ENCODE data around the gene COL5A2. TPM values are rescaled to one million over a fixed set of nuclear protein-coding genes. Genes with fewer than 3 reads are reported as not detected.

The COL5A2 gene
- total RNA-seq, 1 donor from 2014 or later: 26.3 TPM

DNA sequence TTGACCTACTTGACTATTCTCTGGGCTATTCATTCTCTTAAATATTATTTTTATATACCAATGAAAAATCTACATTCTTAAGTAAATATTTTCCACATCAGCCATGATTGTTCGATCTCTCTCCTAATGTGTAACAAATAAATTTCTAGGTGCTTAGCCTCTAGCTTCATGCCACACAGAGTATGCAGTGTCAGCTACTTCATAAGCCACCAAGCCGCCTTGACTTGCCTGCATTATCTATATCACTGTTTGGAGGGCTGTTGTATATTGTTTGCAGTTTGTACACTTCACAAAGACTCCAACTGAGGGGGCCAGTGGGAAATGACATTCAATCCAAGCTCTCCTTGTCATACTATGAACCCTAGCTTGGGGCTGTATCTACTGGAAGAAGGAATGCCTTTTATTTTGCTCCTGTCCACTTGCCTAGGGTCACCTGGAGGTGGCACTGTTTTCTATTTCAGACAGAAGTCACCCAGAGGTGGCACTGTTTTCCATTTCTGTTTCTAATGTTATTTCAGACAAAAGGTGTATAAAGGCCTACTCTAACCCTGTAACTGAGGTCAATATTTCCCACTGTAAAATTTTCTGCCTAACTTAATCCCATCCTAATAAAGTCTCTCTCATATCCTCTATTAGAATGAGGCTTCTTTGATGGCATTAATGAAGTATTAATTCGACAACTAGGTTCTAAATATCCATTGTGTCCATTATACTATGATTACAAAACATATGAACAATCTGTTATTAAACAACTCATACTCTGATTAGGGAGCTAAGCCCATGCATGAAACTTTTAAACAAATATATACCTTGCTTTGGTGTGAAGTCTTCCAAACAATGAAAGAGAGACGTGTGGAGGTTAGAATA lies 36.4 kb downstream of the COL5A2 start:
- ATAC-seq: peak; percentile 67 to 82
- Histone ChIP-seq H3K36me3 (no peaks in the 10 kb centered on the region), H3K4me1 (peaks cover 15% of the 10 kb centered on the region), H3K4me3 (no peak overlapping the region), H3K9me3 (no peaks in the 10 kb centered on the region), H3K27ac (no peak overlapping the region), H3K27me3 (ENCODE audit: low read depth) (no peaks in the 10 kb centered on the region)
- intact Hi-C loops (cut with DNase I): no loop called here
- TF ChIP-seq, protein P1, sequence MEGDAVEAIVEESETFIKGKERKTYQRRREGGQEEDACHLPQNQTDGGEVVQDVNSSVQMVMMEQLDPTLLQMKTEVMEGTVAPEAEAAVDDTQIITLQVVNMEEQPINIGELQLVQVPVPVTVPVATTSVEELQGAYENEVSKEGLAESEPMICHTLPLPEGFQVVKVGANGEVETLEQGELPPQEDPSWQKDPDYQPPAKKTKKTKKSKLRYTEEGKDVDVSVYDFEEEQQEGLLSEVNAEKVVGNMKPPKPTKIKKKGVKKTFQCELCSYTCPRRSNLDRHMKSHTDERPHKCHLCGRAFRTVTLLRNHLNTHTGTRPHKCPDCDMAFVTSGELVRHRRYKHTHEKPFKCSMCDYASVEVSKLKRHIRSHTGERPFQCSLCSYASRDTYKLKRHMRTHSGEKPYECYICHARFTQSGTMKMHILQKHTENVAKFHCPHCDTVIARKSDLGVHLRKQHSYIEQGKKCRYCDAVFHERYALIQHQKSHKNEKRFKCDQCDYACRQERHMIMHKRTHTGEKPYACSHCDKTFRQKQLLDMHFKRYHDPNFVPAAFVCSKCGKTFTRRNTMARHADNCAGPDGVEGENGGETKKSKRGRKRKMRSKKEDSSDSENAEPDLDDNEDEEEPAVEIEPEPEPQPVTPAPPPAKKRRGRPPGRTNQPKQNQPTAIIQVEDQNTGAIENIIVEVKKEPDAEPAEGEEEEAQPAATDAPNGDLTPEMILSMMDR (IDR thresholded peaks at IDR 0.05): peak; percentile 66
- DNase-seq: no peak

- TF ChIP-seq, protein P1 (IDR thresholded peaks at IDR 0.05): no peak
- no peak overlapping the region for H3K4me3 ChIP-seq
- H3K27ac ChIP-seq: no peak overlapping the region
- no peak for ATAC-seq
- intact Hi-C loops (cut with DNase I): no loop called here
- no peak for DNase-seq
- no peaks in the 10 kb centered on the region for H3K36me3 ChIP-seq
- no peaks in the 10 kb centered on the region for H3K27me3 ChIP-seq (ENCODE audit: low read depth)
- no peaks in the 10 kb centered on the region for H3K9me3 ChIP-seq
- H3K4me1 ChIP-seq: peaks cover 4% of the 10 kb centered on the region
These were observed 40.8 kb downstream of the COL5A2 start for GRCh38 chr2:189138800-189139199.

GRCh38 chr2:189137519-189137918 lies 42.0 kb downstream of the COL5A2 start:
- no peaks in the 10 kb centered on the region for H3K9me3 ChIP-seq
- intact Hi-C loops (cut with DNase I): no loop called here
- TF ChIP-seq, protein P1 (IDR thresholded peaks at IDR 0.05): no peak
- no peaks in the 10 kb centered on the region for H3K27me3 ChIP-seq (ENCODE audit: low read depth)
- no peak for ATAC-seq
- H3K27ac ChIP-seq: no peak overlapping the region
- no peak overlapping the region for H3K4me3 ChIP-seq
- no peaks in the 10 kb centered on the region for H3K36me3 ChIP-seq
- DNase-seq: no peak
- no peaks in the 10 kb centered on the region for H3K4me1 ChIP-seq

GRCh38 chr2:189134485-189134884 lies 45.1 kb downstream of the COL5A2 start:
- ATAC-seq (no peak), DNase-seq (no peak)
- H3K27me3 ChIP-seq (ENCODE audit: low read depth): no peaks in the 10 kb centered on the region
- H3K4me1 ChIP-seq: no peaks in the 10 kb centered on the region
- H3K4me3 ChIP-seq: no peak overlapping the region
- no peak overlapping the region for H3K27ac ChIP-seq
- H3K36me3 ChIP-seq: no peaks in the 10 kb centered on the region
- intact Hi-C loops (cut with DNase I): no loop called here
- TF ChIP-seq, protein P1 (IDR thresholded peaks at IDR 0.05): no peak
- no peaks in the 10 kb centered on the region for H3K9me3 ChIP-seq

- no peaks in the 10 kb centered on the region for H3K36me3 ChIP-seq
- no peak overlapping the region for H3K27ac ChIP-seq
- no peak for ATAC-seq
- H3K4me1 ChIP-seq: no peaks in the 10 kb centered on the region
- no peak overlapping the region for H3K4me3 ChIP-seq
- intact Hi-C loops (cut with DNase I): no loop called here
- H3K27me3 ChIP-seq (ENCODE audit: low read depth): no peaks in the 10 kb centered on the region
- H3K9me3 ChIP-seq: no peaks in the 10 kb centered on the region
- DNase-seq: no peak
- TF ChIP-seq, protein P1 (IDR thresholded peaks at IDR 0.05): no peak
These were observed 47.6 kb downstream of the COL5A2 start for GRCh38 chr2:189131991-189132390.

Measured in lower lobe of right lung (tissue), 2 donors.